WI38 (cell line): ENCODE data around the gene KIAA0753.

Experiments used
- H3K4me3 ChIP-seq: 2 replicates; pipeline ENCODE4 v1.5.1; 2011; ENCODE audit warnings: low read depth, mild to moderate bottlenecking, control low read depth, low read length
- CTCF ChIP-seq: IDR thresholded peaks from 2 replicates; pipeline ENCODE4 v1.5.1; 2012; ENCODE audit warnings: low read depth, mild to moderate bottlenecking, control low read depth, low read length

KIAA0753 gene

DNA sequence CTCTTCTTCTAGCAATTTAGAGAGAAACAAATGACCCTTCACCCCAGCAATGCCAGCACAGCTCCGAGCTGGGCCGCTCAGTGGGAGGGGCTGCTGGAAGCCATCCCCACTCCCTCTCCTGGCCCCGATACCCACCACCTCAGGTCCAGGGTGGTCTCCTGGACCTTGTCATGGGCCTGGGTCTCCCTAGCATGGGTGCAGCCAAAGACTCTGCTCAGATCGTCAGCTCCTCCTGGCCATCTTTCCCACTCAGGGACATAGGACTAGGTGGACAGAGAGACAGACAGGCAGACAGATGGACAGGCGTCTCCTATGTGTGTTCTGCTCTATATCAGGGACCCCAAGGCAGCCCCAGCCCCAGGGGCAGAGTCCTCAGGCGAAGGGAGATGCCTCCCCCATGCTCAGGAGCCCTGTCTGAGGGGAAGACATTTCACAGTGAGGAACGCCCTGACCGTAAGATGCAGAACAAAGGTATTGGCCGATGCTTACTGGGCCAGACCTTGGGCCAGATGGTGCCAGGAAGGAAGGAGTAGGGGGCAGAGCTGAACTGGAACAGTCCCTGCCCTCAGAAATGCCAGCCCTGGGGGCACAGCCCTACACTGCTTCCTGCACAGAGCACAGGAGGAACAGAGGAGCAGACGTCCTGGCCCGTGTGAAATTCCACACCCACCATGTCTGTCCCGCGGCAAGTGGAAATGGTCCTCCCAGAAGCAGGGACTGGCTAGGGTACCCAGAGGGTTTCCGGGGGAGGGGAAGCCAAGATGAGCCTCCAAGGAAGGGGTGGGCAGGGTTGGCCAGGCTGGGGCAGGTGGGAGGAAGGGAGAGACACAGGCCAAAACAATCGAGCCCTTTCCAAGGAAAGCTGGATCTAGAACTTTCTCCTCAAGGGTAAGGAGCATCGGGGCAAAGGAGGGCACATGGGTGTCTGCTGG, 97.2 kb downstream of the KIAA0753 start:
- no peak overlapping the region for H3K4me3 ChIP-seq
- TF ChIP-seq CTCF = no peak

GRCh38 chr17:6542577-6542976, 97.9 kb downstream of the KIAA0753 start:
- no peak overlapping the region for H3K4me3 ChIP-seq
- no peak for TF ChIP-seq CTCF

GRCh38 chr17:6541886-6542285, 98.6 kb downstream of the KIAA0753 start:
- no peak overlapping the region for H3K4me3 ChIP-seq
- TF ChIP-seq CTCF = no peak

DNA sequence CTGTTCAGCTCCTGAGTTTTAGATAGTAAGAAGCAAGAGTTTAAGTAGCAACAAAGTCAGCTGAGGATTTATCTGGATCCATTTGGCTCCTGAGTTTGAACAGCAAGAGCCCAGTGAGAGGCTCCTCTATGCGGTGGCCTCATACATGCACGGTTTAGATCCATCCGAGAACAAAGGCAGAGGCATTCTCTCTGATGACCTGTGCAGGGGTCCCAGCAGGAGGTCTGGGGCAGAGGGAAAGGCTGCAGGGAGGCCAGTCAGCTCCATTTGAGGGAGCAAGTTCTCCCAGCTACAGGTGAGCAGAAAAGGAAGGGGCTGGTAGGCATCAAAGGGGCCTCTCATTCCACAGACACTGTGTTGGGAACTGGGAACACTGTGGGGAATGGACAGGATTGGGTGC, 100.6 kb downstream of the KIAA0753 start:
- H3K4me3 ChIP-seq = no peak overlapping the region
- TF ChIP-seq CTCF = no peak

- TF ChIP-seq CTCF = no peak
- H3K4me3 ChIP-seq = no peak overlapping the region
Measured at GRCh38 chr17:6536566-6537065, 103.9 kb downstream of the KIAA0753 start.

- no peak overlapping the region for H3K4me3 ChIP-seq
- no peak for TF ChIP-seq CTCF
Measured at GRCh38 chr17:6536053-6536452, 104.5 kb downstream of the KIAA0753 start.

DNA sequence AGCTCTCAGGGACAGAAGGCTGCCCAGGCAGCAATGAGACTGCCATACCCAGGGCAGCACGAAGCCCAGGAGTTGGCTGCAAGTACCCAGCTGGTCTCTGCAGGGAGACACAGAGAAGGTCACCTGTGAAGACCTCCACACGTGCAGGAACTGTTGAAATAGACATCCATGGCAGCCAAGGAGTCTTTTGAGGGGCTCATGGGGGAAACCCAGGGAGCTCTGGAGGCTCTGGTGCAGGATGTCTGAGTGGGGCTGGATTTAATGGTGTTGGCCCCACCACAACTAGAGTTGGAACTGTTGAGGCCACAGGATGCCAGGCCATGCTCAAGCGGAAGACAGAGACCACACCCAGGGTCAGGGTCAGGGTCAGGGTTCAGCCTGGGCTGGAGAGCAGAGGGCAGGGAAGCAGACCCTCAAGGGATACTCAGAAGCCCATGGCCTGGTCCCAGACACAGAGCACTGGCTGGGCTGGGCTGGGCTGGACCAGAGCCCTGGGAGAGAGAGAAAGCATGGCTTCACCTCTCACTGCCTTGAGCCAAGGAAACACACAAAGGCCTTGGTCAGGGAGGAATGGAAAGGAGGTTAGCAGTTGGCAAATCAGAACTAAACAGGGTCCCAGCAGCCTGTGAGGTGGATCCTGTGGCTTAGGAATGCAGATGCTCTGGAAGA, 105.5 kb downstream of the KIAA0753 start:
- no peak for TF ChIP-seq CTCF
- H3K4me3 ChIP-seq = no peak overlapping the region
